PFSK-1 (cell line): ENCODE measurements around the gene MTX3.

Source experiments
- FOXP2 ChIP-seq: optimal IDR thresholded peaks from 2 replicates; pipeline ENCODE3; 2011; ENCODE audit warnings: borderline replicate concordance, control low read depth, inconsistent platforms; ENCODE audit not compliant: insufficient read depth; ENCODE audit errors: extremely low read length, extremely low read depth
- POLR2AphosphoS5 ChIP-seq: IDR thresholded peaks from 2 replicates; pipeline ENCODE4 v1.6.1; 2012; ENCODE audit warnings: low read depth, mild to moderate bottlenecking, control low read depth, low read length, moderate library complexity
- REST ChIP-seq, 2 experiments: IDR thresholded peaks; 2 replicates each; pipeline versions ENCODE4 v1.6.1 to v1.8.0; 2011 to 2012; ENCODE audit warnings: low read depth in 2 of 2, low read length in 2 of 2, control low read depth in 1 of 2, inconsistent platforms in 1 of 2, mild to moderate bottlenecking in 1 of 2, moderate library complexity in 1 of 2; ENCODE audit not compliant: insufficient read depth in 1 of 2
- SIN3A ChIP-seq: IDR thresholded peaks from 2 replicates; pipeline ENCODE4 v1.6.1; 2012; ENCODE audit warnings: mild to moderate bottlenecking, low read length, moderate library complexity, borderline replicate concordance; ENCODE audit not compliant: insufficient read depth
- TAF1 ChIP-seq: IDR thresholded peaks from 2 replicates; pipeline ENCODE4 v1.6.1; 2012; ENCODE audit warnings: low read length, control low read depth, borderline replicate concordance; ENCODE audit not compliant: insufficient read depth

The MTX3 gene

GRCh38 chr5:79955941-79956670 is 35.0 kb downstream of the MTX3 start:
- TF ChIP-seq POLR2AphosphoS5 (no peak), TAF1 (no peak), REST (IDR thresholded peaks at IDR 0.05; ENCODE audit: insufficient read depth in 1 of 2, low read depth in 2 of 2, low read length in 2 of 2) (no peak), SIN3A (no peak), FOXP2 (no peak)

- TF ChIP-seq POLR2AphosphoS5, result no peak
- no peak for TF ChIP-seq TAF1
- TF ChIP-seq FOXP2, result no peak
- no peak for TF ChIP-seq SIN3A
- no peak for TF ChIP-seq REST (IDR thresholded peaks at IDR 0.05; ENCODE audit: insufficient read depth in 1 of 2, low read depth in 2 of 2, low read length in 2 of 2)
Observed at GRCh38 chr5:79955356-79955895, 35.6 kb downstream of the MTX3 start.

- TF ChIP-seq TAF1, result no peak
- TF ChIP-seq SIN3A, result no peak
- no peak for TF ChIP-seq POLR2AphosphoS5
- no peak for TF ChIP-seq REST (IDR thresholded peaks at IDR 0.05; ENCODE audit: insufficient read depth in 1 of 2, low read depth in 2 of 2, low read length in 2 of 2)
- no peak for TF ChIP-seq FOXP2
Observed at GRCh38 chr5:79954620-79955019, 36.4 kb downstream of the MTX3 start.

- TF ChIP-seq TAF1 (no peak), POLR2AphosphoS5 (no peak), SIN3A (no peak), FOXP2 (no peak), REST (IDR thresholded peaks at IDR 0.05; ENCODE audit: insufficient read depth in 1 of 2, low read depth in 2 of 2, low read length in 2 of 2) (no peak)
Observed at GRCh38 chr5:79947567-79947966, 43.5 kb downstream of the MTX3 start.

GRCh38 chr5:79938468-79938867 is 52.6 kb downstream of the MTX3 start:
- TF ChIP-seq SIN3A (no peak), FOXP2 (no peak), REST (IDR thresholded peaks at IDR 0.05; ENCODE audit: insufficient read depth in 1 of 2, low read depth in 2 of 2, low read length in 2 of 2) (no peak)
